Activated T-cell treated with anti-CD3 and anti-CD28 coated beads, Interleukin-2, amount 50 U/mL, for 4 hours (primary cell): ENCODE results near the gene CD47. TPM values are rescaled to one million over a fixed set of nuclear protein-coding genes. Genes with fewer than 3 reads are reported as not detected.

Source experiments
- ATAC-seq, 2 donors: fragments of 200-7000 bp; cut with Tn5 transposase; one replicate each; pipeline ENCODE4 v1.10.0; 2021
- DNase-seq: peaks from one replicate; pipeline ENCODE4 v3.0.0-alpha.2; 2020
- H3K27me3 Mint-ChIP-seq: one replicate; pipeline ENCODE4 v1.8.0; 2021; ENCODE audit warnings: low read depth, mixed read lengths
- H3K36me3 Mint-ChIP-seq: one replicate; pipeline ENCODE4 v1.8.0; 2022; ENCODE audit warnings: mixed read lengths; ENCODE audit not compliant: insufficient read depth
- H3K4me1 Mint-ChIP-seq: one replicate; pipeline ENCODE4 v1.8.0; 2021; ENCODE audit warnings: low read depth, mixed read lengths
- H3K4me3 Mint-ChIP-seq: one replicate; pipeline ENCODE4 v1.8.0; 2021; ENCODE audit warnings: mild to moderate bottlenecking, moderate library complexity, mixed read lengths
- H3K9me3 Mint-ChIP-seq: one replicate; pipeline ENCODE4 v1.8.0; 2021; ENCODE audit warnings: mixed read lengths
- total RNA-seq, 3 donors: library from RNA; stranded (reverse); gene quantifications; one replicate each; pipeline ENCODE4 v1.2.1, GENCODE V29; 2021

Gene CD47
- total RNA-seq, 3 donors from 2014 or later, result 112 to 126 (median 115) TPM

DNA sequence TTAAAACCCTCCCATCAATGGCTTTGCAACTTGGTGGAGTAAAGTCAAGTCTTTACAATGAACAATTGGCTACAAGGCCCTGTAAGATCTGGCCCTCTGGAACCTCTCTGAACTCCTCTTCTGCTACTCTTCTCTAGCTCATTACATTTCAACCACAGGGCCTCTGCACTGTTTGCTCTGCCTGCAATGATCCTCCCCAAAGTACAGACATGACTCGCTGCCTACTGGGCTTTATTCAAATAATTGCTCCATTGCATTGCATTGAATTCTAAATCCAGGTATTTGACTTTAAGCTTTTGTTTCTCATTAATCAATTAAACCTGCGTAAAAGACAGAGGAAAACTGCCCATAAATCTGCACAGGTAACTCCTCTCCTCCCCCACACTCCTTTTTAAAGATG is 96.7 kb downstream of the CD47 start:
- no peak overlapping the region for H3K4me3 Mint-ChIP-seq
- H3K36me3 Mint-ChIP-seq, result no peaks in the 10 kb centered on the region
- H3K9me3 Mint-ChIP-seq, result no peaks in the 10 kb centered on the region
- no peaks in the 10 kb centered on the region for H3K27me3 Mint-ChIP-seq
- DNase-seq (no peak), ATAC-seq (no peak)
- peaks cover 7% of the 10 kb centered on the region for H3K4me1 Mint-ChIP-seq

DNA sequence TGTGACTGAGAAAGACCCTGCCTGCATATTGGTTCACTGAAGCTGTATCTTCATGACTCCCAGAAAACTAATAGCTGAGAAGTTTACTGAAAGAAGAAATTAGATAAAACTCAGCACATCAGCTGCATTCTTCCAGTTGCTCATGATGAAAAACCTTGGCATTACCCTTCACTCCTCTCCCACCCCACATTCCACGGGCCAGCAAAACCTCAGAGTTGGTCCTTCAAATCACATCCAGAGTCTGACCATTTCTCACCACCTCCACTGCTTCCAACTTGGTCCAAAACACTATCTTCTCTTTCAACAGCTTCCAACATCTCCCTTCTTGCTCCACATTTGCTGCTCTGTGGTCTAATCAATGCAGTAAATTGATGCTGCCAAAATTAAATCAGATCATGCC is 97.1 kb downstream of the CD47 start:
- H3K4me1 Mint-ChIP-seq, result peaks cover 11% of the 10 kb centered on the region
- no peak for DNase-seq
- no peaks in the 10 kb centered on the region for H3K27me3 Mint-ChIP-seq
- no peak for ATAC-seq
- no peak overlapping the region for H3K4me3 Mint-ChIP-seq
- H3K9me3 Mint-ChIP-seq, result no peaks in the 10 kb centered on the region
- H3K36me3 Mint-ChIP-seq, result no peaks in the 10 kb centered on the region

Other genes with a start within 250 kb of the CD47 start
- 10 to 100 TPM; 31.5 to 46.6 (median 38.4) TPM for gene IFT57, start 131.4 kb upstream of the CD47 start, total RNA-seq
- 1 to 10 TPM in 2 of 3 donors, under 1 TPM in 1; 0.48 to 1.8 (median 1.3) TPM for gene HHLA2, start 205.5 kb upstream of the CD47 start, total RNA-seq